ENCODE measurements around the gene LAPTM4A. TPM values are rescaled to one million over a fixed set of nuclear protein-coding genes. Genes with fewer than 3 reads are reported as not detected.
"Not testable (repeated sequence)": the region's sequence is repeated elsewhere in the genome, so short reads cannot be mapped to it uniquely, and the experiment has no call there.

The LAPTM4A gene
- total RNA-seq, 1 donor from 2014 or later, result 221 TPM

DNA sequence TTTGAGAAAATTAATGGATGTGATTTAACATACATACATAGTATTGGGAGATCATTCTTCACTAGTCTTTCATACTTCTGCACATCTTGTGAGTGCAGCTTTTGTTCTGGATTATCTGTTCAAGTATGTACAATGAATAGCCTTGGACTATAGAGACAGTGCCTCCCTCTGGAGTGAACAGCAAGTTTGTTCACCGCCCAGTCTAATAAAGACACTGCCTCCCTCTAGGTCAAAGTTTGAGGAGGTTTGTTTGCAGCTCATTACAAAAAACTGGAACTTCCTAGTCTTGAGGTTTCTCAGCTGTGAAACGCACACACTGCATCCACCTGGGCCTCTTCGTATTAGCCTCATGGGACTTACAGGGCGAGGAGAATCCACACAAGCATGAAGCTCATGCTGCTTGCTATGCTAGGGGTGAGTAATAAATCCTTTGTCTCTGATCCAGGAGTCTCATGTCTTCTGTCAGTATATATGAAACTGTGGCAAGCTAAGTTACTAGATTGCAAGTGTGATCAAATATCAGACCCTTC lies 26.0 kb upstream of the LAPTM4A start:
- DNase-seq (ENCODE audit: low spot score), result no peak

DNA sequence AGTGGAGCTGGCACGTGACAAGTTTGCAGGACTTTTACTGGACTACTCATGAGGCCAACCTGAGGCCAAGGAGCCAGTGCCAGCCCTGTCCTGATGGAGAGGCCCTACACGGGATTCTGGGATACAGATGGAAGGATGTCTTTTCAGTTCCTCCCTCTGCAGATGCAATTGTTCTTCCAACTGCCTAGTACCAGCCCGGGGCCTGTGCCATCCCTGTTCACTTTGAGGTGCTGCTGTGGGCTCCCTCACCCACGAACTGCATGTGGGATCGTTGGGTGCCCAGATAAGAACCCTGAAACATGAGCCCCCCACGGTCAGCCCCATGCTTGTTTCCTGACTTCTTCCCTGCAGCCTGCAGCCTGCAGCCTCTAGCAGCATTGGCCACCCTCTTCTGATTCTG lies 25.3 kb upstream of the LAPTM4A start:
- DNase-seq (ENCODE audit: low spot score), result no peak

DNA sequence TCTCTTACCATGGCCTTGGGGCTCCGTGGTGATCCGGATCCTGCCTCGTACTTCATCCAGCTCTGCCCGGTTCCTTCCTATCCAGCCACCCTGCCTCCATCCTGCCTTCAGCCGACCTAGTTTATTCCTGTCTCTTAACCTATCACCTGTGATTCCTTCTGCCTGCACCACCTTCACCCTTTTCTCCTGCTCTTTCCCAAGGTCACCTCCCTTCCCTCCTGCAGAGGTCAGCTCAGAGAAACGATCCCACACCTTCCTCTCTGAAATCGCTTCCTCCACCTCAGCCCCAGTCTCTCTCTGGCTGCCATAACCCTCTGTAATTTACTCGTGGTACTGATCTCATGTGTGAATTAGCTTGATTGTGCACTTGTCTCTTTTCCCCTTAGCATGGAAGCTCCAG lies 23.5 kb upstream of the LAPTM4A start:
- no peak for DNase-seq (ENCODE audit: low spot score)

DNA sequence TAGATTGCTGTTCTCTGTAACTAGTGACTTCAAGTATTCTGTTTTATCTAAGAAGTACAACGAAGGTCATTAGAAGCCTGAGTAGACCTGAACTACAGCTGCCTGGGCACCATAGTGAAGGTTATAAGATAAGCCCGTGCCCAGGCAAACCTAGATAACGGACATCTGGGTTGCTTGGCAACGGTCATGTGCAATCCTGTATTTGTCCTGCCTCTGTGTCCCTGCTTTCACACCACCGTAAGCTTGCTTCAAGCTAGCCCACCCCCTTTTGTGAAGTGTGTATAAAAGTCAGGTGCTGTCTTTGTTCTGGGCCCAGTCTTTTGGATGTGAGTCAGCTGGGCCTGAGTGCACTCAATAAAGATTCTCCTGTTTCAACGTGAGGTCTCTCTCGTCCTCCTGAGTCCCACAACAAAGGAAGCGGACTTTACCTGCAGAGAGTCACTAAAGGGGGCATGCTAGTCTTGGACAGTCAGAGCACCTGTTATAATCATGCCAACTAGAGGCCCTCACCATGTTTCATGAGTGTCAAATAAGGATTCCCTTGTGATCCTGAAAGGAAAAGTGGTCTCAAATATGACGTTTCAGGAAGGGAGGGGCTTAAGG lies 22.7 kb upstream of the LAPTM4A start:
- not testable (repeated sequence) for DNase-seq (ENCODE audit: low spot score)

DNA sequence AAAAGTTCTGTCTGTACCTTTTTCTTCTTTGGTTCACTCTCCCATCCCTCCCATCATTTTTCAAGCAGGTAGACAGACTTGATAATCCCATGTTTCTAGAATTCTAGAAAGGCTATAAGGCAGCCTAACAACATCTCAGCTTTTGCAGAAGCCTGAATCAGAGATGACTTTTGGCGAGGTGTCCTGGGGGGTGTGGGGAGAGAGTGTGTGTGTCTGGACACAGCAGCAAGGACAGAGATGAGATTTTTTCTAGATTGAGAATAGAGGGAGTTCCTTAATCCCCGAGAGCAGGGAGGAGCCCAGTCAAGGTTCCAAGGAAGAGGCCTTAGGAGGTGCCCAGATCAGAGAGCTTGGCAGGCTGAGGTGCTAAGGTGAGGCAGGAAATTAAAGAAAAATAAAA lies 22.0 kb upstream of the LAPTM4A start:
- no peak for DNase-seq (ENCODE audit: low spot score)

DNA sequence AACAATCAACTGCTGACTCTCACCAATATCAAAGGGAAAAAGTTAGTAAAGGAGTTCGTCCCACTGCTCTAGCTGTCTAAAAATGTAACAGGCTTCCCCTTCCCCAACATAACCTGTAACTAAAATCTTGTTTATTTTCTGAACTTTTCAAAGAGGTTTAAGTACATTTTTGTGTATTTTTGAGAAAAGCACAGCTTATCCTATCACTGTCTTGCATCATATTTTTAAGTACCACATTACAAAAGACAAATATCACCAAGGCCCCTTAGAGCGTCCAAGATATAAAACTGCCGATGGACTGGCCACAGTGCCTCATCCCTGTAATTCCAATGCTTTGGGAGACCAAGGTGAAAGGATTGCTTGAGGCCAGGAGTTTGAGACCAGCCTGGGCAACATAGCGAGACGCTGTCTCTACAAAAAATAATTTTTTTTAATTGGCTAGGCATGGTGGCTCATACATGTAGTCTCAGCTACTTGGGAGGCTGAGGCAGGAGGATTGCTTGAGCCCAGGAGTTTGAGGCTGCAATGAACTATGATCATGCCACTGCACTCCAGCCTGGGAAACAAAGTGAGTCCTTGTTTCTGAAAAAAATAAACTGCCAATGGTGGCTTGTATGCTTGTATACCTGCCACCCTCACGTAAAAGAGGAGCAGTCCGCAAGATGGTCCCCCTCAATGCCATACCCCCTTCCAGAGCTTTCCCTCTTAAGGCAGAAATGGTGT lies 21.2 kb upstream of the LAPTM4A start:
- no peak for DNase-seq (ENCODE audit: low spot score)

DNA sequence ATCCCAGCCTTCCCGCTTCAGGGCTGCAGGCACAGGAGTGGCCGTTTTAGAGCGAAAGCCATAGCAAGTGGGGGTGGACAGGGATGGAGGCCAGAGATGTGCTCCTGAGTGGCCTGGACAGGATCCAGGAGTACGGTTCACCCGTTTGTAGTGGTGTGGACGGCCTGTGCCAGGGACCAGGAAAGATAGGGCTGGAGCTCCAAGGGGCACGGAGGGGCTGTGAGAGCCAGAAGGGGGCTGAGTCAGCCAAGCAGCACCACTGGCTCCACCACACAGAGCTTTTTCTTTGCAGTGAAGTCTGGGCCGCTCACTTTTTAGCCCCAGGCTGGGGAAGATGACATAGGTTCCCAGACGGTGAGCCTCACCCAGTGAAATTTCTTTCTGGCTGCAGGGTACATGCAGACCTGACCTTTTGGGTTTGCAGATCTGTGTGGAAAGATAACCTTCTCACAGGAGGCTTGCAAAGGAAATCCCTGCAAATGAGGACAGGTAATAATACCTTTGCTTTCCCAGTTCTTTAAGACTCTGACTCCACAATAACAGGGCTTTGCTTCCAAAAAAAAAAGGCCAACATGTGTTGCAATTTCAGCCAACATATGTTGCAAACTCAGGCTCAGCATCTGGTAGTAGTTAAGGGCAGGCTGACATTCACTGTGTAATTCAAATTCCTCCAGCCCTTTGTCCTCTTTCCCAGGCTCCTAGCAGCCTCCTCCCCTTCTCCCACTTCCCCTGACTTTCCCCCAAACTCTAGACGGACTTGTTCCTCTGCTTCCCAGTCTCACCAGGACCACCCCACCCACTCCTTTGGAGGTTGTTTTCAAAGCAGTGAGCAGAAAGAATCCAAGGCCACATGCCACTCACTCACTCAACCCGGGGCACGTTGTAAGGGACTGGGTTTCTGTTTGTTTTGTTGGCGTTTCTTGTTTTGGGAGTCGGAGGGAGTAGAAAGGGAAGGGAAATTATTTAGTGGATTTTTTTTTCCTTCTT lies 20.3 kb upstream of the LAPTM4A start:
- no peak for DNase-seq (ENCODE audit: low spot score)

DNA sequence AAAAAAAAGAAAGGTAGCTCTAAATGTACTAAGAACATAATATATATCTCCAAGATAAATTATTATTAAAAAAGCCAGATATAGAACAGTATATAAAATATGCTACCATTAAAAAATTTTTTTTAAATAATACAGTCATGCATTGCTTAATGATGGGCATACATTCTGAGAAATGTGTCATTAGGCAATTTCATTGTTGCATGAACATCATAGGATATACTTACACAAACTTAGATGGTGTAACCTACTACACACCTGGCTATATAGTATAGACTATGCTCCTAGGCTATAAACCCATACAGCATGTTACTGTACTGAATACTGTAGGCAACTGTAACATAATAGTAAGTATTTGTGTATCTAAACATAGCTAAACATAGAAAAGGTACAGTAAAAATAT lies 18.3 kb upstream of the LAPTM4A start:
- no peak for DNase-seq (ENCODE audit: low spot score)

DNA sequence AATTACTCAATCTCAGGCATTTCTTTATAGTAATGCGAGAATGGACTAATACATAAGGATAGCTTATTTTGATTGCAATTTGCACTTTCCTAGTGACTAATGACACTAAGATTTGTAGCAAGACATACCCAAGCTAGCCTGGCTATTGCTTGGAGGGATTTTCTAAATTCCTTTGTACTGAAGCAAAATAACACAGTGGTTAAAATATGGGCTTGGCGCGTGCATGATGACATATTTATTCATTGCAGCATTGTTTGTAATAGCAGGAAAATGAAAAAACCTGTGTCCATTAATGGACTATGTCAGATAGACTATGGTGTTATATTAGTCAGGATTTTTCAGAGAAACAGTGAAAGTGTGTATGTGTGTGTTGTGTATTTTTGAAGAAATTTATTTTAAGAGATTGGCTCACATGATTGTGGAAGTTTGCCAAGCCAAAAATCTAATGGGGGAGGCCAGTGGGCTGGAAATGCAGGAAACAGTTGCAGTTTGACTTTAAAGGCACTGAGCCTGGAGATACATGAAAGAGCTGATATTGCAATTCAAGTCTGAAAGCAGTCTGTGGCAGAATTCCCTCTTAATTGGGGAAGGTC lies 16.7 kb upstream of the LAPTM4A start:
- DNase-seq (ENCODE audit: low spot score), result no peak

DNA sequence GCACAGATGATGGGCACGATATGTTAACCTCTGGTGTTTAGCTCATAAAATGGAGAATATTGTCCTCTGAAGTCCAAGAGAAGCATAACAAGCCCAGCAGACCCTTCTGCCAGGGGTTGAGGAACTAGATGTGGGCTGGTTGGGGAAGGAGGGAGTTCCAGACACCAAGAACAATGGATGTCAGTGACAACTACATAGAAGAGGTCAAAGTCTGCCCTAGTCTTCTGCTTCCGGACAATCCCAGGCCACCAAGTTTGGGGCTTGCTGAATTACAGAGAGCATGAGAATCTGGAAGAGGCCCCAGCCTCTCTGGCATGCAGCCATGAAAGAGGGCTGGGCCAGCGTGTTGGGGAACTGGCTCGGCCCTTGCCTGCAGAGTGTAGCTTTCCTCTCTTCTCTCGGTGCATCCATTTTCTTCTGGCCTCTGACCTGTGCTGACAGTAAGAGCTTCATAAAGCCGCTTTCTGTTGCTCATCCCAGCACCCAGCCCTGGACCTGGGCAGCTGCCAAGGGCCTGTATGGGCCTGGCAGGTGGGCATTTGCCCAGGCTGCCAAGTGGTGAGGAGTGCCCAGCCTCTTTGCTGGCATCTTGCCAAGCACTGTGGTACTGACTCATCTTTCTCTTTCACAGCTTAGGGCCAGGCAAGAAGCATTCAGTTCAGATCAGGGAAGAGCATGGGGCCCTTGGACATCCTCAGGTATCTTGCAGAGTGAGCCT lies 14.6 kb upstream of the LAPTM4A start:
- no peak for DNase-seq (ENCODE audit: low spot score)

DNA sequence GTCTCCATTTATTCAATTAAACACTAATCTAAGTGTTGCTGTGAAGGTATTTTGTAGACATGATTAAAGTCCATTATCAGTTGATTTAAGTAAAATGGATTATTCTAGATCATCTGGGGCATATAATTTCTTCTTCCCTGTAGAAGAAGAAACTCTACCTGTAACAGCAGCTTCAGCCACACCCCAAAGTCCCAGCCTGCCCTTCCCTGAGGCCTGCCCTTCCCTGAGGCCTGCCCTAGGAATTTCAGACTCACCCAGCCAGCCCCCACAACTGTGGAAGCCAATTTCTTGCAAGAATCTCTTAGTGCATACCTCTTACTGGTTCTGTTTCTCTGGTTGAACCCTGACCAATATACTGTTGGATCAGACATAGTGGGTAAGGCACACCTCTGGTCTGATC lies 13.4 kb upstream of the LAPTM4A start:
- no peak for DNase-seq (ENCODE audit: low spot score)

DNA sequence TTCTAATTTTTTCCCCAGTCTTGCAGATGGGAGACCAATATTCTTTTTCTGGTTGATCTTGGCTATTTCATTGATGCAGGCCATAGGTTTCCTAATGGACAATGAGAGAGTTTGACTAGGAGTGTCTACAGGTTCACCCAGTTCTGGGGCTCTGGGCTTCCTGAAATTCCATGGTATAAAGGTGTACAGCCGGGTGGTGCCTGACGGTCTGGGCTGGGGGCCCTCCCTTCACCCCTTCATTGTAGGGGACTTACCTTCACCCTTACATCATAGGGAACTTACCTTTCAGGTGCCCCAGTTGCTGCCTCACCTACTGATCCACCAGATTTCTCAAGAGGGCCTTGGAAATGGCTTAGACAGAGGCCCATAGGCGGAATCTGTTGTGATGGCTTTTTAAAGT lies 13.0 kb upstream of the LAPTM4A start:
- no peak for DNase-seq (ENCODE audit: low spot score)

DNA sequence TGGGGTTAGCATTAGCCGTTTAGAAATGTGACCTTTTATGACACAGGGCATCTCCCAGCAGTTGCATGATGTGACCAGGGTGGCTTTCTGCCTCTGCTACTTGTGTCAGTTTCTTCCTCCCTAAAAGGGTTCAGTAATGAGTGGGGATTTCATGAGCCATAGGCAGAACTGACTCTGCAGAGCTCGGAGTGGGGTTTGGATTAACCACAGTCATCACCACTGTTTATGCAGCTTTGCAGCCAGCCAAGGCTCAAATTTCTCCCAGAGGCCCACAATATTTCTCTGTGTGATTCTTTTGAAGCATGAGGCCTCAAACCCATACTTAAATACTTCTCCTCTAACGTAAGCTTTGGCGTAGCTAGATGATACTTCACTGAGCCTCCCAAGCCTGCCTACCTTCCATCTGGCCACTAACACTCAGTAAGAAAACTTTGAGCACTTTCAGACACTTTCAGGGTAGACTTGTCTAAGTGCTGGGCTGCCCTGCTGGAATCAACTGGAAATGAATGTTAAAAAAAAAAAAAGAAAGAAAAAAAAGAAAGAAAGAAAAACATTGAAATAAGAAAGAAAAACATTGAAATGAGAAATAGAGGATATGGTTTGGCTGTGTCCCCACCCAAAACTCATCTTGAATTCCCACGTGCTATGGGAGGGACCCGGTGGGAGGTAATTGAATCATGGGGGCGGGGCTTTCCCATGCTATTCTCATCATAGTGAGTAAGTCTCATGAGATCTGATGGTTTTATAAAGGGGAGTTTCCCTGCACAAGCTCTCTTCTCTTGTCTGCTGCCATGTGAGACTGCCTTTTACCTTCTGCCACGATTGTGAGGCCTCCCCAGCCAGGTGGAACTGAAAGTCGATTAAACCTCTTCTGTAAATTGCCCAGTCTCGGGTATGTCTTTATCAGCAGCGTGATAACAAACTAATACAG lies 11.5 kb upstream of the LAPTM4A start:
- no peak for DNase-seq (ENCODE audit: low spot score)

DNA sequence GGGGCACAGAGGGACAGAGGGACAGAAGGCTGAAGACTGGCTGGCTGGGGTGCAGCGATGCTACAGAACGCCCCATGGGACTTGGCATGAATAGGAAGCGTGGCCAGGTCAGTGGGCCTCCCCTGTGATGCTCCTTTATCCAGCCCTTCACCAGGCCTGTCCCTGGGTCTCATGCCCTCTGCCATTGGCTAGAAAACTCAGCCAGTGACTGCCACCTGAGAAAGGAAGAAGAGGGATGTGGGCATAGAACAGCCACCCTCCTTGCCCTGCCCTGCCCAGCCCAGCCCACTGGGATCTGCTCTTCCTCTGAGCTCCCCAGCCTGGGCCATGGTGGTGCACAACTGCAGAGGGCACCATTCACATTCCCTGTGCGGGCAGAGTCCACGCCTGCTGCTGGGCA lies 10.5 kb upstream of the LAPTM4A start:
- DNase-seq (ENCODE audit: low spot score), result no peak

DNA sequence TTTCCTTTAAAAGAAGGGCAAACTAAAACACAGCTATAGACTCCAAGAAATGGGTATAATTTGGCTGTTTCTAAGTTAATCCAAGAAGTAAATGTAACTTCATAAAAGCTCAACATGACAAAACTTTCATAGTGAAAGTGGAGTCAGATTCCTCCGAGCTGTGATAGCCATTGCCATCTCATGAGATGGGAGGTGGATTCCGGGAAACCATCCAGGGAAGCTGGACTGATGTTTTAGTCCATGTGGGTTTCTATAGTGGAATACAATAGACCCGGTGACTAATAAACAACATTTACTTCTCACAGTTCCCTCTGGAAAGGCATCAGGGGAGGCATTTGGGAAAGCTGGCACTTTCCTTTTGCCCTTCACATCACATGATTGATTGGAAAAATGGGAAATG lies 10.0 kb upstream of the LAPTM4A start:
- DNase-seq (ENCODE audit: low spot score), result no peak

DNA sequence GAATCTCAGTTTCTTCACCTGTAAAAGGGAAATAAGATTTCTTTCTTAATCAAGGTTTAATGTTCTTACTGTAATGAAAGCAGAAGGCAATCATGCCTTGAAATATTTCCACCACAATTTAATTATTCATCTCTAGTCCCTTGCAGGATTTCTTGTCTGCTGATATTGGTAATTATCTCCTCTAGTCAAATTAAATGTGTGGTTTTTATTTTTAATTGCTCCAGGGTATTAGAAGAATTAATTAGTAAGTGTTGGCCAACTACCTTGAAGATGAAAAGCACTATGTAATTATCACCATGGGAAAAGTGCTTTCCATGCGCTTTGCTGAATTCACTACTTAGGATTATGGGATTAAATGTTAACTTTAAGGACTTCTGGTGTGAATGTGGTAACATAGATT lies 8.7 kb upstream of the LAPTM4A start:
- DNase-seq (ENCODE audit: low spot score), result no peak

DNA sequence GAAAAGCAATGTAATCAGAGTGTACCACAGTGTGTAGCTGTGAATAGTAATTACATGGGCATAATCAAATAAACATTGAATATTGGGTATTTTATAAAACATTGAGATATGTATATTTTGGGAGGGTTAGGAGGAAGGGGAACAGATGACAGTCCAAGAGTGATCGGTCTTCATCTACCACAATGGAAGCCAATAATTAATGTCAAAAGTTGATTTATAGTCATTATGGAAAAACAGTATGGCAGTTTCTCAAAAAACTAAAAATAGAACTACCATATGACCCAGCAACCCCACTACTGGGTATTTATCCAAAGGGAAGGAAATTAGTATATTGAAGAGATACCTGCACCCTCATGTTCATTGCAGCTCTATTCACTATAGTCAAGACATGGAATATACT lies 5.8 kb upstream of the LAPTM4A start:
- DNase-seq (ENCODE audit: low spot score), result no peak

DNA sequence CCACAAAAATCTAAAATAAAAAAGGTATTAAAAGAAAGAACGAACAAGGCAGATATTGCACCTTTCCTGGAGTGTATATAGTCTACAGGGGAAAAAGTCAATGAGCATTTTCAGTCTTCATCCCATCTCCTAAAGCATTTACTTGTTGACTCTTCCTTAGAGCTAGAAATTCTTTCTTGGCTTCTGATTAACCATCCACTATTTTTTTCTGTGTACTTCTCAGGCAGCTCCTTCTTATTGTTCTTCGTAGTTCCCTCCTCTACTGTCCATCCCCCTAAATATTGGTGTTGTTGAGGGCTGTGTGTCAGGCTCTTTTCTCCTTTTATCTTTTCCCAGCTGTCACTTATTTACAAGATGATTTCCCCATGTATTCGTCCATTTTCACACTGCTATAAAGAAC lies 3.5 kb upstream of the LAPTM4A start:
- no peak for DNase-seq (ENCODE audit: low spot score)

DNA sequence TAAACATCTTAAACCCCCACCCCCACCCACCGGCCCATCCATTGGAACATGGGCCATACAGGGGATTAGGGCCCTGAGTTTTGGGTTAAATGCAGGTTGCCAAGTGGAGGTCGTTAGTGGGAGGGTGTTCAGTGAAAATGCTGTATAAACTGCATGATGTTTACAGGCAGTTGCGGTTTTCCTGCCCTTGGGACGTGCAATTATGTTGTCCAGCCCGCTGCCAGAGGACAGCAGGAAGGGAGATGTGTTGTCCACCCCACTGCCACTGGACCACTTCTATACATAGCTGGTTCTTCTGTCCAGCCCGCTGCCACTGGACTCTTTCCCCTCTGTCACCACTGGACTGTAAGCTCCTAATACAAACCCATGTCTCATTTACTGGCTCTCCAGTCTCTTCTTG lies 2.7 kb upstream of the LAPTM4A start:
- no peak for DNase-seq (ENCODE audit: low spot score)

DNA sequence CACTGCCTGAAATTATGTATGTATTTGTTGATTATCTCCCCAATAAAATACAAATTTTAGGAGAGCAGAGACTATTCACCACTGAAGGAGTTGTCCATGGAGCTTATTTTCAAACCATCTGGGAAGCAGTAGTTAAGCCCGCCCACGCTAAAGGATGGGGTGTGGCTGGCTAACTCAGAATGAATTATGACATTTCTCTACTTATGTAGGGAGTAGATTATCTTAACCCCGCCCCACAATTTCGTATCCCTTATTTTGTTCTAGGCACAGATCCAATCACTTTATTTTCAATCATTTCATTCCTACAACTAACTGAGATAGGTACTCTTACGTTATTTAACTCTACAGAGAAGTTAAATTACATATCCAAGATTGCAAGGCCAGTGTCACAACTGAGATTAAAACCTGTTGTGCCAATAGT lies 1.4 kb upstream of the LAPTM4A start:
- no peak for DNase-seq (ENCODE audit: low spot score)

All from mesenteric fat pad (tissue), 1 donor.